GM12878 (cell line): ENCODE results near the gene MSL1. TPM values are rescaled to one million over a fixed set of nuclear protein-coding genes. Genes with fewer than 3 reads are reported as not detected.
A peak's percentile ranks its signal among the peaks of the same experiment; 100 is the strongest.

ENCODE experiments used
- ATAC-seq: fragments of 200-7000 bp; cut with Tn5 transposase; 3 replicates; pipeline ENCODE4 v1.9.1; 2020; ENCODE audit warnings: mild to moderate bottlenecking, moderate library complexity
- BruUV-seq: library from RNA; stranded (reverse); fragments of 400-500 nt; replicated peaks from 2 replicates; lab custom pipeline; 2021; lab: Mats Ljungman, UMichigan
- CTCF ChIA-PET: fragments of 300-600 bp; sonication (Branson Sonifier 250); formaldehyde crosslinking; extraction: SDS; loops from one replicate; lab custom pipeline; 2021; ENCODE audit warnings: inconsistent platforms; lab: Yijun Ruan, JAX
- POLR2A ChIA-PET: fragments of 350-600 bp; formaldehyde crosslinking; extraction: SDS; loops from one replicate; lab custom pipeline; 2021; ENCODE audit warnings: inconsistent platforms; lab: Charles Lee
- RAD21 ChIA-PET: fragments of 300-600 bp; sonication (Branson Sonifier 250); formaldehyde crosslinking; loops from one replicate; lab custom pipeline; 2023; ENCODE audit warnings: antibody characterized with exemption; ENCODE audit not compliant: unreplicated experiment; lab: Charles Lee
- SMC1A ChIA-PET: fragments of 300-600 bp; sonication (Branson Sonifier 250); formaldehyde crosslinking; loops from one replicate; lab custom pipeline; 2023; ENCODE audit not compliant: unreplicated experiment, uncharacterized antibody; lab: Charles Lee
- DNase-seq: peaks from one replicate; pipeline ENCODE4 v3.0.0-alpha.2; 2011; ENCODE audit warnings: low read depth, low spot score
- FAIRE-seq: peaks from 3 replicates; lab custom pipeline; 2011; peaks lifted over from hg19 to GRCh38; lab: Jason Lieb, UNC
- H2AFZ ChIP-seq: 2 replicates; pipeline ENCODE4 v1.6.0; 2011; ENCODE audit warnings: low read depth, low read length, control low read depth; ENCODE audit not compliant: control insufficient read depth
- H3K27ac ChIP-seq: 2 replicates; pipeline ENCODE4 v1.5.1; 2011; ENCODE audit warnings: control low read depth; ENCODE audit not compliant: control insufficient read depth, insufficient read depth
- H3K27me3 ChIP-seq, 2 experiments: replicated peaks in 1 of 2; 2 replicates each; pipeline versions ENCODE4 v1.6.0 to v1.6.1; 2011; ENCODE audit warnings: low read length in 1 of 2; ENCODE audit not compliant: control insufficient read depth in 2 of 2, insufficient read depth in 2 of 2
- H3K36me3 ChIP-seq, 2 experiments: 2 replicates each; pipeline ENCODE4 v1.5.1; 2011; ENCODE audit warnings: low read length in 1 of 2; ENCODE audit not compliant: control insufficient read depth in 2 of 2, insufficient read depth in 2 of 2
- H3K4me1 ChIP-seq: 2 replicates; pipeline ENCODE4 v1.6.1; 2011; ENCODE audit warnings: mild to moderate bottlenecking, low read length, moderate library complexity, mixed read lengths; ENCODE audit not compliant: control insufficient read depth, insufficient read depth
- H3K4me2 ChIP-seq: 2 replicates; pipeline ENCODE4 v1.6.0; 2011; ENCODE audit warnings: control low read depth; ENCODE audit not compliant: control insufficient read depth, insufficient read depth
- H3K4me3 ChIP-seq: fragments of 200-600 bp; sonication (generic); 2 replicates; pipeline ENCODE4 v1.5.1; 2016
- H3K79me2 ChIP-seq: 2 replicates; pipeline ENCODE4 v1.6.0; 2011; ENCODE audit warnings: low read length; ENCODE audit not compliant: control insufficient read depth, insufficient read depth
- H3K9ac ChIP-seq: 2 replicates; pipeline ENCODE4 v1.8.0; 2011; ENCODE audit warnings: low read length, control low read depth, mixed read lengths; ENCODE audit not compliant: control insufficient read depth, insufficient read depth
- H3K9me3 ChIP-seq: replicated peaks from 3 replicates; pipeline ENCODE4 v1.5.1; 2011; ENCODE audit warnings: mild to moderate bottlenecking, low read length; ENCODE audit not compliant: control insufficient read depth, insufficient read depth
- H4K20me1 ChIP-seq: 2 replicates; pipeline ENCODE4 v1.6.0; 2011; ENCODE audit not compliant: control insufficient read depth, insufficient read depth
- CHD4 ChIP-seq: fragments of 200-600 bp; sonication (generic); IDR thresholded peaks from 2 replicates; pipeline ENCODE4 v1.6.1; 2016; ENCODE audit warnings: mild to moderate bottlenecking
- ESRRA ChIP-seq: IDR thresholded peaks from 2 replicates; pipeline ENCODE4 v1.6.1; 2012; ENCODE audit warnings: mild to moderate bottlenecking, low read length, improper control_type of control experiment
- HDGF ChIP-seq: fragments of 450-650 bp; IDR thresholded peaks from 2 replicates; pipeline ENCODE4 v1.6.1; 2016; ENCODE audit warnings: antibody characterized with exemption
- PKNOX1 ChIP-seq: fragments of 450-650 bp; IDR thresholded peaks from 2 replicates; pipeline ENCODE4 v1.6.1; 2016; ENCODE audit warnings: mild to moderate bottlenecking
- TARDBP ChIP-seq: IDR thresholded peaks from 2 replicates; pipeline ENCODE4 v1.6.1; 2016; ENCODE audit warnings: borderline replicate concordance
- YBX1 ChIP-seq: fragments of 450-650 bp; IDR thresholded peaks from 2 replicates; pipeline ENCODE4 v1.6.1; 2016; ENCODE audit warnings: antibody characterized with exemption
- YY1 ChIP-seq: IDR thresholded peaks from 2 replicates; pipeline ENCODE4 v1.6.1; 2011; ENCODE audit warnings: low read depth, mild to moderate bottlenecking, low read length
- ZBTB4 ChIP-seq: fragments of 450-650 bp; formaldehyde crosslinking; IDR thresholded peaks from 2 replicates; pipeline ENCODE4 v1.4.0; 2022; ENCODE audit warnings: mild to moderate bottlenecking, moderate library complexity
- ZNF207 ChIP-seq: fragments of 450-650 bp; IDR thresholded peaks from 2 replicates; pipeline ENCODE4 v1.6.1; 2014; ENCODE audit warnings: antibody characterized with exemption, mild to moderate bottlenecking, borderline replicate concordance
- ZNF384 ChIP-seq: IDR thresholded peaks from 2 replicates; pipeline ENCODE4 v1.6.1; 2012; ENCODE audit warnings: low read depth, mild to moderate bottlenecking, low read length, improper control_type of control experiment, borderline replicate concordance
- WGBS: methylation state at CpG from one replicate; pipeline ENCODE4 v1.1.6; 2016; ENCODE audit warnings: low lambda C conversion rate; ENCODE audit not compliant: insufficient replicate concordance, insufficient coverage; ENCODE audit errors: missing lambda C conversion rate; 5-methylcytosine and 5-hydroxymethylcytosine counted together
- in situ Hi-C: fragments of 300-500 bp; cut with MboI; formaldehyde crosslinking; loops from 9 replicates; pipeline ENCODE4 v1.14.3; 2018; ENCODE audit warnings: mixed read lengths
- intact Hi-C: fragments of 100-400 bp; cut with micrococcal nuclease; formaldehyde crosslinking; loops from one replicate; pipeline ENCODE4 v1.14.2; 2022; ENCODE audit not compliant: unreplicated experiment
- polyA plus RNA-seq, 11 experiments: library from polyadenylated mRNA; depleted of rRNA in 4 of 11; unstranded in 6 of 11; stranded (reverse) in 5 of 11; fragments of >200 nt; fragmentation: Nextera tagmentation in 4 of 11; fragmentation: Illumina TruSeq in 1 of 11; extraction: Ambion mirVana in 4 of 11; extraction: Trizol in 1 of 11; gene quantifications; 1 replicate in 1 of 11; 2 replicates in 10 of 11; pipeline versions ENCODE4 v1.2.1 to v1.2.3, GENCODE V29; 2011 to 2016; ENCODE audit warnings: inconsistent platforms in 2 of 11, missing spikeins in 2 of 11, low read depth in 1 of 11
- total RNA-seq, 4 experiments: library from RNA; depleted of rRNA in 3 of 4; stranded (reverse); fragments of >200 nt in 3 of 4; fragmentation: Illumina TruSeq in 1 of 4; extraction: Trizol in 1 of 4; gene quantifications; 2 replicates each; pipeline versions ENCODE4 v1.2.1 to v1.2.3, GENCODE V29; 2013 to 2021
- TF ChIP-seq, protein P1 (sequence below): IDR thresholded peaks from 2 replicates; pipeline ENCODE4 v1.6.1; 2012; ENCODE audit warnings: low read depth, low read length, improper control_type of control experiment
- TF ChIP-seq, protein P2 (sequence below), 3 experiments: IDR thresholded peaks in 2 of 3; conservative IDR thresholded peaks in 1 of 3; 2 replicates each; pipeline ENCODE4 v1.5.1; 2011; ENCODE audit warnings: low read depth in 3 of 3, low read length in 3 of 3, mild to moderate bottlenecking in 3 of 3, control low read depth in 2 of 3, moderate library complexity in 2 of 3, inconsistent platforms in 1 of 3, mixed read lengths in 1 of 3; ENCODE audit not compliant: control insufficient read depth in 2 of 3, insufficient read depth in 1 of 3; ENCODE audit errors: extremely low read depth in 1 of 3
- TF ChIP-seq, protein P3 (sequence below): fragments of 450-650 bp; IDR thresholded peaks from 2 replicates; pipeline ENCODE4 v1.6.1; 2017; ENCODE audit warnings: mild to moderate bottlenecking, low read depth, inconsistent platforms; ENCODE audit not compliant: poor library complexity, severe bottlenecking

MSL1 gene
- total and polyA plus RNA-seq, 10 of the 15 experiments (the other 5 are each of a cell fraction or from before 2014, with no cell fraction given), result 6.1 to 95.2 (median 51.8) TPM

- no TSS peak for BruUV-seq
- H3K27me3 ChIP-seq, result no peaks in the 10 kb centered on the region
- peak overlapping the region; percentile 90 for H3K4me2 ChIP-seq
- FAIRE-seq, result no peak
- no peak overlapping the region for H3K4me3 ChIP-seq
- H3K79me2 ChIP-seq, result peaks cover 11% of the 10 kb centered on the region
- H2AFZ ChIP-seq, result no peak overlapping the region
- intact Hi-C loops, result no loop called here
- ATAC-seq, result no peak
- POLR2A ChIA-PET, result interaction anchor here (0.5 to 0.6 kb wide), 2 partner anchors 10 to 193 kb away, joined by 3 to 5 read pairs; no protein-coding TSS in a partner anchor
- no peak overlapping the region; the same call in 1 of the 2 replicates for H3K9ac ChIP-seq
- no peak for DNase-seq
- CTCF ChIA-PET, result interaction anchor here (0.8 to 10.6 kb wide), 5 partner anchors 9 to 180 kb away, joined by 3 to 176 read pairs (median 9); no protein-coding TSS in a partner anchor
- peaks cover 0 to 6% of the 10 kb centered on the region in 2 experiments; a peak in 3 of 4 replicates for H3K36me3 ChIP-seq
- H3K27ac ChIP-seq, result peak overlapping the region; percentile 22
- 40% methylated on average over 17 of the region's 17 CpGs for WGBS
- H3K4me1 ChIP-seq, result peaks cover 40% of the 10 kb centered on the region
- in situ Hi-C loops, result no loop called here
- SMC1A ChIA-PET, result interaction anchor here (10.4 kb wide), 1 partner anchor 17 kb away, joined by 132 read pairs; no protein-coding TSS in a partner anchor
- no peaks in the 10 kb centered on the region for H4K20me1 ChIP-seq
- RAD21 ChIA-PET, result interaction anchor here (1.3 to 7.7 kb wide), 2 partner anchors 16 to 73 kb away, joined by 3 to 155 read pairs; no protein-coding TSS in a partner anchor
- no peaks in the 10 kb centered on the region for H3K9me3 ChIP-seq
- TF ChIP-seq HDGF (no peak), ZBTB4 (CRISPR knock-in tag) (no peak), ZNF207 (no peak), TARDBP (no peak), ZNF384 (no peak), YY1 (no peak), CHD4 (no peak), PKNOX1 (no peak), ESRRA (no peak), YBX1 (no peak)
- TF ChIP-seq, protein P1, sequence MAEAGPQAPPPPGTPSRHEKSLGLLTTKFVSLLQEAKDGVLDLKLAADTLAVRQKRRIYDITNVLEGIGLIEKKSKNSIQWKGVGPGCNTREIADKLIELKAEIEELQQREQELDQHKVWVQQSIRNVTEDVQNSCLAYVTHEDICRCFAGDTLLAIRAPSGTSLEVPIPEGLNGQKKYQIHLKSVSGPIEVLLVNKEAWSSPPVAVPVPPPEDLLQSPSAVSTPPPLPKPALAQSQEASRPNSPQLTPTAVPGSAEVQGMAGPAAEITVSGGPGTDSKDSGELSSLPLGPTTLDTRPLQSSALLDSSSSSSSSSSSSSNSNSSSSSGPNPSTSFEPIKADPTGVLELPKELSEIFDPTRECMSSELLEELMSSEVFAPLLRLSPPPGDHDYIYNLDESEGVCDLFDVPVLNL, result no peak
- TF ChIP-seq, protein P2, sequence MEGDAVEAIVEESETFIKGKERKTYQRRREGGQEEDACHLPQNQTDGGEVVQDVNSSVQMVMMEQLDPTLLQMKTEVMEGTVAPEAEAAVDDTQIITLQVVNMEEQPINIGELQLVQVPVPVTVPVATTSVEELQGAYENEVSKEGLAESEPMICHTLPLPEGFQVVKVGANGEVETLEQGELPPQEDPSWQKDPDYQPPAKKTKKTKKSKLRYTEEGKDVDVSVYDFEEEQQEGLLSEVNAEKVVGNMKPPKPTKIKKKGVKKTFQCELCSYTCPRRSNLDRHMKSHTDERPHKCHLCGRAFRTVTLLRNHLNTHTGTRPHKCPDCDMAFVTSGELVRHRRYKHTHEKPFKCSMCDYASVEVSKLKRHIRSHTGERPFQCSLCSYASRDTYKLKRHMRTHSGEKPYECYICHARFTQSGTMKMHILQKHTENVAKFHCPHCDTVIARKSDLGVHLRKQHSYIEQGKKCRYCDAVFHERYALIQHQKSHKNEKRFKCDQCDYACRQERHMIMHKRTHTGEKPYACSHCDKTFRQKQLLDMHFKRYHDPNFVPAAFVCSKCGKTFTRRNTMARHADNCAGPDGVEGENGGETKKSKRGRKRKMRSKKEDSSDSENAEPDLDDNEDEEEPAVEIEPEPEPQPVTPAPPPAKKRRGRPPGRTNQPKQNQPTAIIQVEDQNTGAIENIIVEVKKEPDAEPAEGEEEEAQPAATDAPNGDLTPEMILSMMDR (IDR thresholded peaks at IDR 0.05 in 2 of 3, conservative IDR thresholded peaks at IDR 0.05 in 1 of 3; ENCODE audit: control insufficient read depth in 2 of 3, extremely low read depth in 1 of 3, insufficient read depth in 1 of 3, low read depth in 3 of 3, low read length in 3 of 3), result no peak
- TF ChIP-seq, protein P3, sequence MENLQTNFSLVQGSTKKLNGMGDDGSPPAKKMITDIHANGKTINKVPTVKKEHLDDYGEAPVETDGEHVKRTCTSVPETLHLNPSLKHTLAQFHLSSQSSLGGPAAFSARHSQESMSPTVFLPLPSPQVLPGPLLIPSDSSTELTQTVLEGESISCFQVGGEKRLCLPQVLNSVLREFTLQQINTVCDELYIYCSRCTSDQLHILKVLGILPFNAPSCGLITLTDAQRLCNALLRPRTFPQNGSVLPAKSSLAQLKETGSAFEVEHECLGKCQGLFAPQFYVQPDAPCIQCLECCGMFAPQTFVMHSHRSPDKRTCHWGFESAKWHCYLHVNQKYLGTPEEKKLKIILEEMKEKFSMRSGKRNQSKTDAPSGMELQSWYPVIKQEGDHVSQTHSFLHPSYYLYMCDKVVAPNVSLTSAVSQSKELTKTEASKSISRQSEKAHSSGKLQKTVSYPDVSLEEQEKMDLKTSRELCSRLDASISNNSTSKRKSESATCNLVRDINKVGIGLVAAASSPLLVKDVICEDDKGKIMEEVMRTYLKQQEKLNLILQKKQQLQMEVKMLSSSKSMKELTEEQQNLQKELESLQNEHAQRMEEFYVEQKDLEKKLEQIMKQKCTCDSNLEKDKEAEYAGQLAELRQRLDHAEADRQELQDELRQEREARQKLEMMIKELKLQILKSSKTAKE, result no peak
These were observed 26.3 kb upstream of the MSL1 start for GRCh38 chr17:40095351-40095943.
